Measurements from ENCODE around the gene SPRY4. TPM values are rescaled to one million over a fixed set of nuclear protein-coding genes. Genes with fewer than 3 reads are reported as not detected.

Gene SPRY4
- total RNA-seq, 2 donors from 2014 or later, result 70.2 to 164 TPM

DNA sequence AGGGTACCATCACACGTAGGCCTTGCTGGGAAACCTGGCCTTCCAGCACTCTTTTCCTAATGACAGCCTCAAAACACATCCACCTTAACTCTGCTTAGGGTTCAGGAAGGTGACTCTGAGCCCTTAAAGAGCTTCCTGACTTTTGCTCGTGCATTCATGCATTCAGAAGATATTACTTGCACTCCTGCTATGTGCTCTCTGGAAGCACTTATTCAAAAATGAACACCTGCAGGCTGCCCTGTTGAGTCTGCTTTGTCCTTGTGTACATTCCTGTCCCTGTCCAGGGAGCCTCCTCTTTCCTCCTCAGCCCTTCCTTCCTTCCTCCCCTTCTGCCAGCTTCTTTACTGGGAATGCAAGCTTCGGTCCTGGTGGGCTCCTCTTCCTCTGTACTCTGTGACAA, 61.5 kb downstream of the SPRY4 start:
- Mint-ChIP-seq H3K4me1 (peaks cover 10% of the 10 kb centered on the region), H3K27ac (no peak overlapping the region), H3K9me3 (peaks cover 6% of the 10 kb centered on the region), H3K36me3 (ENCODE audit: low read depth) (peaks cover 2% of the 10 kb centered on the region), H3K27me3 (ENCODE audit: insufficient read depth) (no peaks in the 10 kb centered on the region), H3K4me3 (no peak overlapping the region)
- H3K9me3 ChIP-seq (ENCODE audit: control insufficient read depth, low read length), result no peaks in the 10 kb centered on the region
- no peaks in the 10 kb centered on the region for H3K4me1 ChIP-seq (ENCODE audit: control insufficient read depth, insufficient read depth, low read length)
- H3K4me3 ChIP-seq (ENCODE audit: low read length), result no peak overlapping the region
- TF ChIP-seq, protein P1, sequence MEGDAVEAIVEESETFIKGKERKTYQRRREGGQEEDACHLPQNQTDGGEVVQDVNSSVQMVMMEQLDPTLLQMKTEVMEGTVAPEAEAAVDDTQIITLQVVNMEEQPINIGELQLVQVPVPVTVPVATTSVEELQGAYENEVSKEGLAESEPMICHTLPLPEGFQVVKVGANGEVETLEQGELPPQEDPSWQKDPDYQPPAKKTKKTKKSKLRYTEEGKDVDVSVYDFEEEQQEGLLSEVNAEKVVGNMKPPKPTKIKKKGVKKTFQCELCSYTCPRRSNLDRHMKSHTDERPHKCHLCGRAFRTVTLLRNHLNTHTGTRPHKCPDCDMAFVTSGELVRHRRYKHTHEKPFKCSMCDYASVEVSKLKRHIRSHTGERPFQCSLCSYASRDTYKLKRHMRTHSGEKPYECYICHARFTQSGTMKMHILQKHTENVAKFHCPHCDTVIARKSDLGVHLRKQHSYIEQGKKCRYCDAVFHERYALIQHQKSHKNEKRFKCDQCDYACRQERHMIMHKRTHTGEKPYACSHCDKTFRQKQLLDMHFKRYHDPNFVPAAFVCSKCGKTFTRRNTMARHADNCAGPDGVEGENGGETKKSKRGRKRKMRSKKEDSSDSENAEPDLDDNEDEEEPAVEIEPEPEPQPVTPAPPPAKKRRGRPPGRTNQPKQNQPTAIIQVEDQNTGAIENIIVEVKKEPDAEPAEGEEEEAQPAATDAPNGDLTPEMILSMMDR (conservative IDR thresholded peaks at IDR 0.05), result no peak
- 87 to 89% methylated on average over 2 to 3 of the region's 3 CpGs for WGBS, 2 experiments (ENCODE audit: insufficient coverage in 1 of 2, insufficient read length in 1 of 2)
- H3K9ac ChIP-seq (ENCODE audit: extremely low read depth, low read length, poor library complexity, severe bottlenecking), result no peak overlapping the region
- no peaks in the 10 kb centered on the region for H3K27me3 ChIP-seq (ENCODE audit: control insufficient read depth, insufficient read depth, low read length, poor library complexity, severe bottlenecking)
- no peaks in the 10 kb centered on the region for H3K36me3 ChIP-seq (ENCODE audit: control insufficient read depth, insufficient read depth, low read length)
- no peak overlapping the region for H3K27ac ChIP-seq (ENCODE audit: low read depth, low read length)
- DNase-seq, result no peak

DNA sequence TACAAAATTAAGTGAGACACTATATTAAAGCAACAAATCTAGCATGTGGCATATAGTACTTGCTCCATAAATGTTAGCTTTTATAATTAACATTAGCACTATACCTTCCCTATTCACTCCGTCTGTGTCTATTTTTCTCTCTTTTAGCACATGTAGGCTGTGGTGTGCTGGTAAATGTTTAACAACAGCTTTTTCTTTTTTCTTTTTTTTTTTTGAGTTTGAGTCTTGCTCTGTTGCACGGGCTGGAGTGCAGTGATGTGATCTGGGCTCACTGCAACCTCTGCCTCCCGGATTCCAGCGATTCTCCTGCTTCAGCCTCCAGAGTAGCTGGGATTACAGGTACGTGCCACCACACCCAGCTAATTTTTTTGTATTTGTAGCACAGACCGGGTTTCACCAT, 62.1 kb downstream of the SPRY4 start:
- Mint-ChIP-seq H3K9me3 (peaks cover 6% of the 10 kb centered on the region), H3K4me1 (peaks cover 10% of the 10 kb centered on the region), H3K27ac (no peak overlapping the region), H3K36me3 (ENCODE audit: low read depth) (peaks cover 2% of the 10 kb centered on the region), H3K27me3 (ENCODE audit: insufficient read depth) (no peaks in the 10 kb centered on the region), H3K4me3 (no peak overlapping the region)
- Histone ChIP-seq H3K27me3 (ENCODE audit: control insufficient read depth, insufficient read depth, low read length, poor library complexity, severe bottlenecking) (no peaks in the 10 kb centered on the region), H3K36me3 (ENCODE audit: control insufficient read depth, insufficient read depth, low read length) (no peaks in the 10 kb centered on the region), H3K4me3 (ENCODE audit: low read length) (no peak overlapping the region), H3K9ac (ENCODE audit: extremely low read depth, low read length, poor library complexity, severe bottlenecking) (no peak overlapping the region), H3K4me1 (ENCODE audit: control insufficient read depth, insufficient read depth, low read length) (no peaks in the 10 kb centered on the region), H3K27ac (ENCODE audit: low read depth, low read length) (no peak overlapping the region), H3K9me3 (ENCODE audit: control insufficient read depth, low read length) (no peaks in the 10 kb centered on the region)
- 94 to 95% methylated on average over 4 to 5 of the region's 6 CpGs for WGBS, 2 experiments (ENCODE audit: insufficient coverage in 1 of 2, insufficient read length in 1 of 2)
- no peak for DNase-seq
- TF ChIP-seq, protein P1 (conservative IDR thresholded peaks at IDR 0.05), result no peak

Other genes with a start within 250 kb of the SPRY4 start
- 10 to 100 TPM; 46.2 to 49.0 TPM for gene NDFIP1, start 216.2 kb downstream of the SPRY4 start, total RNA-seq